GM19324 (cell line): ENCODE measurements around the gene C10orf95.

ENCODE experiments used
- ATAC-seq: cut with Tn5 transposase; IDR thresholded peaks from one replicate; pipeline ENCODE4 v1.9.1; 2021; ENCODE audit warnings: mild to moderate bottlenecking, moderate library complexity; ENCODE audit not compliant: unreplicated experiment, low FRiP score

Gene C10orf95

GRCh38 chr10:102435529-102436233 is 15.7 kb downstream of the C10orf95 start:
- no peak for ATAC-seq

- ATAC-seq: no peak
These were observed 16.2 kb downstream of the C10orf95 start for GRCh38 chr10:102435133-102435497.

- no peak for ATAC-seq
These were observed 16.8 kb downstream of the C10orf95 start for GRCh38 chr10:102434394-102435132.

GRCh38 chr10:102433619-102434046 is 17.7 kb downstream of the C10orf95 start:
- ATAC-seq: no peak

GRCh38 chr10:102432162-102432950 is 19.0 kb downstream of the C10orf95 start, which contains the start of gene CUEDC2:
TSS of gene CUEDC2 (minus strand) at chr10:102432574. CDS start at chr10:102425188, 7,386 bp downstream.
- peak; percentile 84 for ATAC-seq

- no peak for ATAC-seq
These were observed 19.8 kb downstream of the C10orf95 start for GRCh38 chr10:102431452-102432124.

GRCh38 chr10:102429468-102429867 is 21.9 kb downstream of the C10orf95 start:
- no peak for ATAC-seq

GRCh38 chr10:102426803-102427287 is 24.5 kb downstream of the C10orf95 start:
- no peak for ATAC-seq

- no peak for ATAC-seq
These were observed 25.9 kb downstream of the C10orf95 start for GRCh38 chr10:102425444-102425843.

- no peak for ATAC-seq
These were observed 26.4 kb downstream of the C10orf95 start for GRCh38 chr10:102424916-102425315.

- ATAC-seq: no peak
These were observed 27.2 kb downstream of the C10orf95 start for GRCh38 chr10:102424145-102424544.

GRCh38 chr10:102423372-102423968 is 27.9 kb downstream of the C10orf95 start:
- ATAC-seq: no peak

- ATAC-seq: no peak
These were observed 28.7 kb downstream of the C10orf95 start for GRCh38 chr10:102422545-102423129.

- ATAC-seq: no peak
These were observed 29.4 kb downstream of the C10orf95 start for GRCh38 chr10:102421757-102422512.

- ATAC-seq: no peak
These were observed 29.9 kb downstream of the C10orf95 start for GRCh38 chr10:102421507-102421756.

- peak; percentile 87 for ATAC-seq
These were observed 30.4 kb downstream of the C10orf95 start, which contains the start of gene FBXL15 for GRCh38 chr10:102420714-102421506. TSS of gene FBXL15 (plus strand) at chr10:102420836. CDS start at chr10:102421130, 294 bp downstream.

GRCh38 chr10:102420181-102420713 is 31.1 kb downstream of the C10orf95 start:
- ATAC-seq: no peak
